ENCODE results near the gene ALKBH6.

Gene ALKBH6

DNA sequence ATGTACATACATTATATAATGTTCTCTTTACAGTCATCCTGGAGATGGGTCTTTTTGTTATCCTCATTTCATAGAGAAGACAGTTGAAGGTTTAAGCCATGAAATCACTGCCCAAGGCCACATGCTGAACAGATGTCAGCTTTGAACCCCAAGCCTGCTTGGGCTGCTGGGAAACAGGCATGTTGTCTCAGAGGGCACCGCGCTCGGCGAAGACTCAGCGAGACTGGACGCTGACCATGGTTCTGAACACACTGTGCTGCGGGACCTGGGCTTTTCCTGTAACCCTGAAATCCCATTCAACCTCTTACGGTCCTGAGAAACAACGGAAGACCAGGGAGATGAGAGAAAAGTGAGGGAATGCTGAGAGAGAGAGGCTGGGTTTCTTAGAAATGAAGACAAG is 50.5 kb downstream of the ALKBH6 start:
- no peaks in the 10 kb centered on the region for H3K9me3 ChIP-seq (ENCODE audit: control insufficient read depth, low read depth, low read length)

DNA sequence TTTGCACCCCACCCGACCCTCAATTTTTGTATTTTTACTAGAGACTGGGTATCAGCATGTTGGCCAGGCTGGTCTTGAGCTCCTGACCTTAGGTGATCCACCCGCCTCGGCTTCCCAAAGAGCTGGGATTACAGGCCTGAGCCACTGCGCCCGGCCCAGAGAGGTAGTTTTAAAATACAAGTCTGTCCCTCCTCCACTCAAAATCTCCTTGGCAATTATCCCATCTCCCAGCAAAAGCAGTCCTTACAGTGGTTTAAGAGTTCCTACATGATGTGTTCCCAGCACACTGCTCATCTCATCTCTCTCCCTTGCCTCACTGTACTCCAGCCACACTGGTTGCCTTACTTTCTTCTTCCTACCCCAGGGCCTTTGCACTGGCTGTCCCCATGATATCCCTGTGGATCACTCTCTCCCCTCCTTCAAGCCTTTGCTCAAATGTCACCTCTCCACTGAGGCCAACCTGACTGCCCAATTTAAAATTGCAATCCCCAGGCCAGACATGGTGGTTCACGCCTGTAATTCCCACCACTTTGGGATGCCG is 53.5 kb downstream of the ALKBH6 start:
- no peak overlapping the region for H3K4me3 ChIP-seq (ENCODE audit: low read length)
- H3K4me1 ChIP-seq (ENCODE audit: control insufficient read depth, low read depth, low read length), result no peaks in the 10 kb centered on the region
- peaks cover 44% of the 10 kb centered on the region for H3K27me3 ChIP-seq (ENCODE audit: control insufficient read depth, insufficient read depth, low read length)
- H3K9me3 ChIP-seq (ENCODE audit: control insufficient read depth, low read depth, low read length), result no peaks in the 10 kb centered on the region
- H3K36me3 ChIP-seq (ENCODE audit: control insufficient read depth, low read depth, low read length), result no peaks in the 10 kb centered on the region
- no peak overlapping the region for H3K27ac ChIP-seq (ENCODE audit: low read length)
- no peak overlapping the region for H3K9ac ChIP-seq (ENCODE audit: low read length)

More for the DNA sequence above, 50.5 kb downstream of the ALKBH6 start:
- Histone ChIP-seq H3K4me3 (ENCODE audit: low read length) (no peak overlapping the region), H3K27ac (ENCODE audit: low read length) (no peak overlapping the region), H3K9ac (ENCODE audit: low read length) (no peak overlapping the region), H3K4me1 (ENCODE audit: control insufficient read depth, low read depth, low read length) (no peaks in the 10 kb centered on the region), H3K27me3 (ENCODE audit: control insufficient read depth, insufficient read depth, low read length) (peaks cover 36% of the 10 kb centered on the region), H3K36me3 (ENCODE audit: control insufficient read depth, low read depth, low read length) (no peaks in the 10 kb centered on the region)

DNA sequence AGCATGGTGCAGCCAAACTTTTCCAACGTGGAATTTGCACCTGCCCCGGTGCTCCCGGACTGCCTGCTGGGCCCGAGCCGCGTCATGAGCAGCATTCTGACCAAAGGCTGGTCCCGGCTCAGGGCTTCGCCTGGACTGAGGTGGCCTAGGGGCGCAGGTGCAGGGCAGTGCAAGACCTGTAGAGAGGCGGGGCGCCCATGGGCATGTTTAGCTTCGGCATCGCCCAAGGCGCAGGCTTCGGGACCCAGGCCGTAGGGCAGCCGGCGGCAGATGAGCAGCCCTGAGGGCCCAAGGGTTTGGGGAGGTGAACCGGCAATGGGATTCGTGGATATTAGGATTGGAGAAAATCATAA is 54.1 kb downstream of the ALKBH6 start:
- Histone ChIP-seq H3K4me3 (ENCODE audit: low read length) (no peak overlapping the region), H3K36me3 (ENCODE audit: control insufficient read depth, low read depth, low read length) (no peaks in the 10 kb centered on the region), H3K9ac (ENCODE audit: low read length) (no peak overlapping the region), H3K27ac (ENCODE audit: low read length) (no peak overlapping the region), H3K27me3 (ENCODE audit: control insufficient read depth, insufficient read depth, low read length) (peaks cover 44% of the 10 kb centered on the region), H3K4me1 (ENCODE audit: control insufficient read depth, low read depth, low read length) (no peaks in the 10 kb centered on the region), H3K9me3 (ENCODE audit: control insufficient read depth, low read depth, low read length) (no peaks in the 10 kb centered on the region)

All from iPS-18a (cell line).